SK-N-SH (cell line): Measurements from ENCODE around the gene MCM9.

Experiments used
- CHD2 ChIP-seq: fragments of 150-350 bp; IDR thresholded peaks from 2 replicates; pipeline ENCODE4 v1.6.1; 2018; ENCODE audit warnings: low read length; ENCODE audit not compliant: partially characterized antibody
- EZH2phosphoT487 ChIP-seq: fragments of 200-600 bp; sonication (generic); IDR thresholded peaks from 2 replicates; pipeline ENCODE4 v1.6.1; 2017; ENCODE audit warnings: low read depth, mixed run types, mild to moderate bottlenecking, antibody characterized with exemption, moderate library complexity, borderline replicate concordance
- FOXM1 ChIP-seq: IDR thresholded peaks from 2 replicates; pipeline ENCODE4 v1.4.0; 2012; ENCODE audit warnings: low read depth, mild to moderate bottlenecking
- GABPA ChIP-seq: IDR thresholded peaks from 2 replicates; pipeline ENCODE4 v1.4.0; 2012; ENCODE audit warnings: low read depth, mild to moderate bottlenecking
- GATA2 ChIP-seq: sonication (generic); formaldehyde crosslinking; IDR thresholded peaks from 2 replicates; pipeline ENCODE4 v1.5.0; 2020; ENCODE audit warnings: mild to moderate bottlenecking, missing genetic modification reagents
- POLR2AphosphoS5 ChIP-seq: IDR thresholded peaks from 2 replicates; pipeline ENCODE4 v1.6.1; 2012; ENCODE audit warnings: low read depth, low read length
- SIN3A ChIP-seq: IDR thresholded peaks from 2 replicates; pipeline ENCODE4 v1.6.1; 2012; ENCODE audit warnings: low read depth, mild to moderate bottlenecking, low read length, moderate library complexity, borderline replicate concordance
- TAF1 ChIP-seq: IDR thresholded peaks from 2 replicates; pipeline ENCODE4 v1.6.1; 2012; ENCODE audit warnings: low read depth, mild to moderate bottlenecking, low read length, moderate library complexity, borderline replicate concordance
- YY1 ChIP-seq: IDR thresholded peaks from 2 replicates; pipeline ENCODE4 v1.4.0; 2012; ENCODE audit warnings: low read depth, mild to moderate bottlenecking
- TF ChIP-seq, protein P1 (sequence below): fragments of 200-600 bp; sonication (generic); IDR thresholded peaks from 2 replicates; pipeline ENCODE4 v1.6.1; 2017; ENCODE audit warnings: antibody characterized with exemption, mild to moderate bottlenecking, moderate library complexity
- TF ChIP-seq, protein P2 (sequence below): IDR thresholded peaks from 2 replicates; pipeline ENCODE4 v1.4.0; 2012; ENCODE audit warnings: low read depth
- TF ChIP-seq, protein P3 (sequence below): IDR thresholded peaks from 2 replicates; pipeline ENCODE4 v1.4.0; 2012; ENCODE audit warnings: low read depth, borderline replicate concordance
- TF ChIP-seq, protein P4 (sequence below): IDR thresholded peaks from 2 replicates; pipeline ENCODE4 v1.6.1; 2012; ENCODE audit warnings: mild to moderate bottlenecking, low read depth, low read length, moderate library complexity

DNA sequence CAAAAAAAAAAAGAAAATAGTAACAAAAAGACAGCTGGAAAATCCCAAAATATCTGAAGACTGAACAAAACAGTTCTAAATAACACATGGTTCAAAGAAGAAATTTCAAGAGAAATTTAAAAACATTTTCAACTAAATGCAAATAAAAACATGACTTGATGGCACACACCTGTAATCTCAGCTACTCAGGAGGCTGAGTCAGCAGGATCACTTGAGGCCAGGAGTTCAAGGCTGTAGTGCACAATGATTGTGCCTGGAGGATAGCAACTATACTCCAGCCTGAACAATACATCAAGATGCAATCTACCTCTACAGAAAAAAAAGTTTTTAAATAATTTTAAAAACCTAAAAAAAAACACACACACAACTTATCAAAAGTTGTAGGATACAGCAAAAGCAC lies 62.6 kb downstream of the MCM9 start:
- TF ChIP-seq, protein P1, sequence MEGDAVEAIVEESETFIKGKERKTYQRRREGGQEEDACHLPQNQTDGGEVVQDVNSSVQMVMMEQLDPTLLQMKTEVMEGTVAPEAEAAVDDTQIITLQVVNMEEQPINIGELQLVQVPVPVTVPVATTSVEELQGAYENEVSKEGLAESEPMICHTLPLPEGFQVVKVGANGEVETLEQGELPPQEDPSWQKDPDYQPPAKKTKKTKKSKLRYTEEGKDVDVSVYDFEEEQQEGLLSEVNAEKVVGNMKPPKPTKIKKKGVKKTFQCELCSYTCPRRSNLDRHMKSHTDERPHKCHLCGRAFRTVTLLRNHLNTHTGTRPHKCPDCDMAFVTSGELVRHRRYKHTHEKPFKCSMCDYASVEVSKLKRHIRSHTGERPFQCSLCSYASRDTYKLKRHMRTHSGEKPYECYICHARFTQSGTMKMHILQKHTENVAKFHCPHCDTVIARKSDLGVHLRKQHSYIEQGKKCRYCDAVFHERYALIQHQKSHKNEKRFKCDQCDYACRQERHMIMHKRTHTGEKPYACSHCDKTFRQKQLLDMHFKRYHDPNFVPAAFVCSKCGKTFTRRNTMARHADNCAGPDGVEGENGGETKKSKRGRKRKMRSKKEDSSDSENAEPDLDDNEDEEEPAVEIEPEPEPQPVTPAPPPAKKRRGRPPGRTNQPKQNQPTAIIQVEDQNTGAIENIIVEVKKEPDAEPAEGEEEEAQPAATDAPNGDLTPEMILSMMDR, result no peak
- no peak for TF ChIP-seq GATA2 (CRISPR knock-in tag)
- no peak for TF ChIP-seq CHD2
- TF ChIP-seq POLR2AphosphoS5, result no peak
- TF ChIP-seq, protein P2, sequence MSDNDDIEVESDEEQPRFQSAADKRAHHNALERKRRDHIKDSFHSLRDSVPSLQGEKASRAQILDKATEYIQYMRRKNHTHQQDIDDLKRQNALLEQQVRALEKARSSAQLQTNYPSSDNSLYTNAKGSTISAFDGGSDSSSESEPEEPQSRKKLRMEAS, result no peak
- no peak for TF ChIP-seq SIN3A
- TF ChIP-seq, protein P3, sequence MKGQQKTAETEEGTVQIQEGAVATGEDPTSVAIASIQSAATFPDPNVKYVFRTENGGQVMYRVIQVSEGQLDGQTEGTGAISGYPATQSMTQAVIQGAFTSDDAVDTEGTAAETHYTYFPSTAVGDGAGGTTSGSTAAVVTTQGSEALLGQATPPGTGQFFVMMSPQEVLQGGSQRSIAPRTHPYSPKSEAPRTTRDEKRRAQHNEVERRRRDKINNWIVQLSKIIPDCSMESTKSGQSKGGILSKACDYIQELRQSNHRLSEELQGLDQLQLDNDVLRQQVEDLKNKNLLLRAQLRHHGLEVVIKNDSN, result no peak
- TF ChIP-seq FOXM1, result no peak
- TF ChIP-seq GABPA, result no peak
- no peak for TF ChIP-seq EZH2phosphoT487
- TF ChIP-seq TAF1, result no peak
- no peak for TF ChIP-seq YY1
- TF ChIP-seq, protein P4, sequence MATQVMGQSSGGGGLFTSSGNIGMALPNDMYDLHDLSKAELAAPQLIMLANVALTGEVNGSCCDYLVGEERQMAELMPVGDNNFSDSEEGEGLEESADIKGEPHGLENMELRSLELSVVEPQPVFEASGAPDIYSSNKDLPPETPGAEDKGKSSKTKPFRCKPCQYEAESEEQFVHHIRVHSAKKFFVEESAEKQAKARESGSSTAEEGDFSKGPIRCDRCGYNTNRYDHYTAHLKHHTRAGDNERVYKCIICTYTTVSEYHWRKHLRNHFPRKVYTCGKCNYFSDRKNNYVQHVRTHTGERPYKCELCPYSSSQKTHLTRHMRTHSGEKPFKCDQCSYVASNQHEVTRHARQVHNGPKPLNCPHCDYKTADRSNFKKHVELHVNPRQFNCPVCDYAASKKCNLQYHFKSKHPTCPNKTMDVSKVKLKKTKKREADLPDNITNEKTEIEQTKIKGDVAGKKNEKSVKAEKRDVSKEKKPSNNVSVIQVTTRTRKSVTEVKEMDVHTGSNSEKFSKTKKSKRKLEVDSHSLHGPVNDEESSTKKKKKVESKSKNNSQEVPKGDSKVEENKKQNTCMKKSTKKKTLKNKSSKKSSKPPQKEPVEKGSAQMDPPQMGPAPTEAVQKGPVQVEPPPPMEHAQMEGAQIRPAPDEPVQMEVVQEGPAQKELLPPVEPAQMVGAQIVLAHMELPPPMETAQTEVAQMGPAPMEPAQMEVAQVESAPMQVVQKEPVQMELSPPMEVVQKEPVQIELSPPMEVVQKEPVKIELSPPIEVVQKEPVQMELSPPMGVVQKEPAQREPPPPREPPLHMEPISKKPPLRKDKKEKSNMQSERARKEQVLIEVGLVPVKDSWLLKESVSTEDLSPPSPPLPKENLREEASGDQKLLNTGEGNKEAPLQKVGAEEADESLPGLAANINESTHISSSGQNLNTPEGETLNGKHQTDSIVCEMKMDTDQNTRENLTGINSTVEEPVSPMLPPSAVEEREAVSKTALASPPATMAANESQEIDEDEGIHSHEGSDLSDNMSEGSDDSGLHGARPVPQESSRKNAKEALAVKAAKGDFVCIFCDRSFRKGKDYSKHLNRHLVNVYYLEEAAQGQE, result no peak
